ENCODE measurements around the gene ZDHHC7. TPM values are rescaled to one million over a fixed set of nuclear protein-coding genes. Genes with fewer than 3 reads are reported as not detected.

Gene ZDHHC7
- total and polyA plus RNA-seq, 2 of the 8 experiments (the other 6 are each of a cell fraction or from before 2014, with no cell fraction given): 40.5 to 56.3 TPM

- no peak for TF ChIP-seq POLR2A (IDR thresholded peaks at IDR 0.05; ENCODE audit: control extremely low read depth in 1 of 2, low read depth in 2 of 2, low read length in 2 of 2)
- TF ChIP-seq JUN (IDR thresholded peaks at IDR 0.05; ENCODE audit: low read depth, low read length): no peak
- TF ChIP-seq POLR2AphosphoS5 (IDR thresholded peaks at IDR 0.05; ENCODE audit: low read depth, low read length): no peak
- TF ChIP-seq CEBPB (IDR thresholded peaks at IDR 0.05; ENCODE audit: low read depth, low read length): no peak
- TF ChIP-seq, protein P1, sequence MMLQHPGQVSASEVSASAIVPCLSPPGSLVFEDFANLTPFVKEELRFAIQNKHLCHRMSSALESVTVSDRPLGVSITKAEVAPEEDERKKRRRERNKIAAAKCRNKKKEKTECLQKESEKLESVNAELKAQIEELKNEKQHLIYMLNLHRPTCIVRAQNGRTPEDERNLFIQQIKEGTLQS (IDR thresholded peaks at IDR 0.05; ENCODE audit: insufficient read depth, low read depth, low read length): no peak
These were observed 6.3 kb upstream of the ZDHHC7 start (continued) for GRCh38 chr16:85017633-85018032.

Data from H1 (cell line).